ENCODE measurements around the gene REL. TPM values are rescaled to one million over a fixed set of nuclear protein-coding genes. Genes with fewer than 3 reads are reported as not detected.

Gene REL
- total and polyA plus RNA-seq, 7 donors: 1.2 to 14.7 (median 11.0) TPM

- no peaks in the 10 kb centered on the region for H3K9me3 ChIP-seq
- WGBS, 2 donors: 88 to 89% methylated on average over 5 of the region's 5 CpGs
- H3K27ac ChIP-seq: no peak overlapping the region
- DNase-seq: no peak
- H3K4me1 ChIP-seq: no peaks in the 10 kb centered on the region
- intact Hi-C loops (cut with DNase I): no loop called here
- no peak overlapping the region for H3K4me3 ChIP-seq
- no peaks in the 10 kb centered on the region for H3K36me3 ChIP-seq
- TF ChIP-seq POLR2AphosphoS5 (IDR thresholded peaks at IDR 0.05): no peak
- TF ChIP-seq EP300 (IDR thresholded peaks at IDR 0.05): no peak
- TF ChIP-seq, protein P1, sequence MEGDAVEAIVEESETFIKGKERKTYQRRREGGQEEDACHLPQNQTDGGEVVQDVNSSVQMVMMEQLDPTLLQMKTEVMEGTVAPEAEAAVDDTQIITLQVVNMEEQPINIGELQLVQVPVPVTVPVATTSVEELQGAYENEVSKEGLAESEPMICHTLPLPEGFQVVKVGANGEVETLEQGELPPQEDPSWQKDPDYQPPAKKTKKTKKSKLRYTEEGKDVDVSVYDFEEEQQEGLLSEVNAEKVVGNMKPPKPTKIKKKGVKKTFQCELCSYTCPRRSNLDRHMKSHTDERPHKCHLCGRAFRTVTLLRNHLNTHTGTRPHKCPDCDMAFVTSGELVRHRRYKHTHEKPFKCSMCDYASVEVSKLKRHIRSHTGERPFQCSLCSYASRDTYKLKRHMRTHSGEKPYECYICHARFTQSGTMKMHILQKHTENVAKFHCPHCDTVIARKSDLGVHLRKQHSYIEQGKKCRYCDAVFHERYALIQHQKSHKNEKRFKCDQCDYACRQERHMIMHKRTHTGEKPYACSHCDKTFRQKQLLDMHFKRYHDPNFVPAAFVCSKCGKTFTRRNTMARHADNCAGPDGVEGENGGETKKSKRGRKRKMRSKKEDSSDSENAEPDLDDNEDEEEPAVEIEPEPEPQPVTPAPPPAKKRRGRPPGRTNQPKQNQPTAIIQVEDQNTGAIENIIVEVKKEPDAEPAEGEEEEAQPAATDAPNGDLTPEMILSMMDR (IDR thresholded peaks at IDR 0.05): no peak
- no peak for TF ChIP-seq POLR2A (IDR thresholded peaks at IDR 0.05)
- H3K27me3 ChIP-seq: no peaks in the 10 kb centered on the region
Measured at GRCh38 chr2:60973705-60974104, 92.3 kb downstream of the REL start.

GRCh38 chr2:60974652-60975051 lies 93.3 kb downstream of the REL start:
- TF ChIP-seq, protein P1 (IDR thresholded peaks at IDR 0.05): no peak
- TF ChIP-seq POLR2A (IDR thresholded peaks at IDR 0.05): no peak
- no peak for TF ChIP-seq POLR2AphosphoS5 (IDR thresholded peaks at IDR 0.05)
- TF ChIP-seq EP300 (IDR thresholded peaks at IDR 0.05): no peak
- no peaks in the 10 kb centered on the region for H3K27me3 ChIP-seq
- H3K4me3 ChIP-seq: no peak overlapping the region
- no peaks in the 10 kb centered on the region for H3K9me3 ChIP-seq
- no peak for DNase-seq
- no peak overlapping the region for H3K27ac ChIP-seq
- H3K4me1 ChIP-seq: no peaks in the 10 kb centered on the region
- WGBS, 2 donors: 97% methylated on average over 16 of the region's 16 CpGs
- intact Hi-C loops (cut with DNase I): no loop called here
- H3K36me3 ChIP-seq: no peaks in the 10 kb centered on the region

Small RNAs within 50 kb of the gene (small RNA-seq; reads per million reads assigned to genes)
- 0 to 0.06 (median 0) reads per million in 3 donors for gene RN7SL632P
- 0 to 0.11 (median 0) reads per million in 3 donors for gene RNU4-51P

Other genes starting within 250 kb of the REL start
- gene PAPOLG, start 125.3 kb upstream of the REL start, total RNA-seq: 10 to 100 TPM; 10.7 to 16.1 (median 14.0) TPM
- 1 to 10 TPM; 3.6 to 5.1 (median 4.9) TPM for gene PAPOLG, start 125.3 kb upstream of the REL start, polyA plus RNA-seq
- 10 to 100 TPM; 19.1 to 61.6 (median 30.4) TPM for gene PEX13, start 136.1 kb downstream of the REL start, total RNA-seq
- 10 to 100 TPM; 12.0 to 14.3 (median 12.8) TPM for gene PEX13, start 136.1 kb downstream of the REL start, polyA plus RNA-seq
- 1 to 10 TPM; 3.1 to 7.6 (median 5.5) TPM for gene PUS10, start 136.7 kb downstream of the REL start, total RNA-seq
- 1 to 10 TPM; 4.2 to 8.3 (median 4.6) TPM for gene PUS10, start 136.7 kb downstream of the REL start, polyA plus RNA-seq
- 10 to 100 TPM in 3 of 4 donors, 1 to 10 TPM in 1; 3.1 to 18.5 (median 13.5) TPM for gene SANBR, start 184.3 kb downstream of the REL start, total RNA-seq
- 1 to 10 TPM; 3.0 to 6.5 (median 6.5) TPM for gene SANBR, start 184.3 kb downstream of the REL start, polyA plus RNA-seq

All from sigmoid colon (tissue), 7 donors.